Ectodermal cell (in vitro differentiated cells): ENCODE results near the gene MAMSTR.

ENCODE experiments used
- H3K27ac ChIP-seq: 2 replicates; pipeline ENCODE4 v1.7.0; 2013; ENCODE audit warnings: mild to moderate bottlenecking, low read depth, low read length; ENCODE audit not compliant: insufficient read depth, poor library complexity, severe bottlenecking
- H3K27me3 ChIP-seq: 2 replicates; pipeline ENCODE4 v1.7.0; 2013; ENCODE audit warnings: mild to moderate bottlenecking, low read length; ENCODE audit not compliant: insufficient read depth, control insufficient read depth, poor library complexity, severe bottlenecking
- H3K36me3 ChIP-seq: one replicate; pipeline ENCODE4 v1.7.0; 2013; ENCODE audit warnings: low read length; ENCODE audit not compliant: control insufficient read depth, insufficient read depth
- H3K4me1 ChIP-seq: one replicate; pipeline ENCODE4 v1.7.0; 2013; ENCODE audit warnings: low read length; ENCODE audit not compliant: control insufficient read depth, insufficient read depth
- H3K4me3 ChIP-seq: 2 replicates; pipeline ENCODE4 v1.7.0; 2013; ENCODE audit warnings: low read depth, low read length, control low read depth; ENCODE audit not compliant: insufficient read depth
- H3K9me3 ChIP-seq: 2 replicates; pipeline ENCODE4 v1.7.0; 2013; ENCODE audit warnings: mild to moderate bottlenecking, low read length, moderate library complexity; ENCODE audit not compliant: control insufficient read depth
- WGBS, 2 experiments: methylation state at CpG; one replicate each; pipeline ENCODE4 v1.1.7; 2013; ENCODE audit warnings: missing lambda C conversion rate in 2 of 2; 5-methylcytosine and 5-hydroxymethylcytosine counted together

Gene MAMSTR

GRCh38 chr19:48755787-48756186, 36.3 kb upstream of the MAMSTR start:
- WGBS, 2 experiments: 85 to 87% methylated on average over 5 of the region's 5 CpGs
- Histone ChIP-seq H3K9me3 (no peaks in the 10 kb centered on the region), H3K27ac (no peak overlapping the region), H3K27me3 (peaks cover 25% of the 10 kb centered on the region), H3K4me1 (peaks cover 3% of the 10 kb centered on the region), H3K4me3 (no peak overlapping the region), H3K36me3 (no peaks in the 10 kb centered on the region)

- Histone ChIP-seq H3K27ac (no peak within 1 kb of the TSS), H3K9me3 (no peaks in the 10 kb centered on the region), H3K4me1 (peaks cover 3% of the 10 kb centered on the region), H3K4me3 (no peak within 1 kb of the TSS), H3K36me3 (no peaks in the 10 kb centered on the region), H3K27me3 (peaks cover 25% of the 10 kb centered on the region)
- 92% methylated on average over 4 of the region's 4 CpGs for WGBS, 2 experiments
These were observed 35.6 kb upstream of the MAMSTR start, which contains the start of gene FGF21 for GRCh38 chr19:48755084-48755641. TSS of gene FGF21 (plus strand) at chr19:48755524. CDS start at chr19:48756237, 713 bp downstream.

GRCh38 chr19:48752496-48753365, 33.2 kb upstream of the MAMSTR start, which contains the start of gene FUT1:
TSS of gene FUT1 (minus strand) at chr19:48752641. CDS start at chr19:48751281, 1,360 bp downstream.
- Histone ChIP-seq H3K4me1 (peaks cover 3% of the 10 kb centered on the region), H3K27ac (no peak within 1 kb of the TSS), H3K4me3 (peak within 1 kb of the TSS; percentile 67), H3K9me3 (no peaks in the 10 kb centered on the region), H3K36me3 (peaks cover 5% of the 10 kb centered on the region), H3K27me3 (peaks cover 25% of the 10 kb centered on the region)
- WGBS, 2 experiments: 1% methylated on average over 73 of the region's 73 CpGs

- H3K9me3 ChIP-seq: no peaks in the 10 kb centered on the region
- H3K4me3 ChIP-seq: peak overlapping the region; percentile 67
- H3K27me3 ChIP-seq: peaks cover 25% of the 10 kb centered on the region
- peaks cover 5% of the 10 kb centered on the region for H3K36me3 ChIP-seq
- no peak overlapping the region for H3K27ac ChIP-seq
- WGBS, 2 experiments: 31 to 34% methylated on average over 20 of the region's 20 CpGs
- peaks cover 3% of the 10 kb centered on the region for H3K4me1 ChIP-seq
These were observed 32.4 kb upstream of the MAMSTR start for GRCh38 chr19:48751845-48752495.

GRCh38 chr19:48750771-48751504, 31.4 kb upstream of the MAMSTR start:
- H3K4me1 ChIP-seq: peaks cover 3% of the 10 kb centered on the region
- WGBS, 2 experiments: 94 to 95% methylated on average over 29 of the region's 29 CpGs
- peaks cover 5% of the 10 kb centered on the region for H3K36me3 ChIP-seq
- no peaks in the 10 kb centered on the region for H3K9me3 ChIP-seq
- no peak overlapping the region for H3K4me3 ChIP-seq
- H3K27ac ChIP-seq: no peak overlapping the region
- peaks cover 25% of the 10 kb centered on the region for H3K27me3 ChIP-seq

GRCh38 chr19:48750351-48750750, 30.8 kb upstream of the MAMSTR start:
- Histone ChIP-seq H3K27me3 (peaks cover 25% of the 10 kb centered on the region), H3K4me1 (peaks cover 3% of the 10 kb centered on the region), H3K36me3 (peaks cover 5% of the 10 kb centered on the region), H3K27ac (no peak overlapping the region), H3K9me3 (no peaks in the 10 kb centered on the region), H3K4me3 (no peak overlapping the region)
- WGBS, 2 experiments: 95 to 96% methylated on average over 31 of the region's 31 CpGs

- Histone ChIP-seq H3K27ac (no peak overlapping the region), H3K36me3 (peaks cover 5% of the 10 kb centered on the region), H3K4me1 (peaks cover 3% of the 10 kb centered on the region), H3K27me3 (peaks cover 25% of the 10 kb centered on the region), H3K4me3 (no peak overlapping the region), H3K9me3 (no peaks in the 10 kb centered on the region)
- 88 to 90% methylated on average over 4 of the region's 4 CpGs for WGBS, 2 experiments
These were observed 30.2 kb upstream of the MAMSTR start for GRCh38 chr19:48749571-48750198.

GRCh38 chr19:48746738-48747575, 27.4 kb upstream of the MAMSTR start, which contains the start of gene IZUMO1:
TSS of gene IZUMO1 (minus strand) at chr19:48746909. CDS start at chr19:48745859, 1,050 bp downstream.
- Histone ChIP-seq H3K27me3 (peaks cover 3% of the 10 kb centered on the region), H3K36me3 (peaks cover 5% of the 10 kb centered on the region), H3K27ac (peak within 1 kb of the TSS; percentile 53), H3K4me3 (peak within 1 kb of the TSS; percentile 49), H3K4me1 (no peaks in the 10 kb centered on the region), H3K9me3 (no peaks in the 10 kb centered on the region)
- 11 to 14% methylated on average over 31 of the region's 31 CpGs for whole genome bisulfite sequencing, 2 experiments

GRCh38 chr19:48746110-48746509, 26.6 kb upstream of the MAMSTR start:
- Histone ChIP-seq H3K27ac (no peak overlapping the region), H3K4me3 (no peak overlapping the region), H3K36me3 (peaks cover 5% of the 10 kb centered on the region), H3K9me3 (no peaks in the 10 kb centered on the region), H3K4me1 (no peaks in the 10 kb centered on the region), H3K27me3 (peaks cover 3% of the 10 kb centered on the region)
- WGBS, 2 experiments: 91 to 94% methylated on average over 8 of the region's 8 CpGs
